ENCODE results near the gene LRMDA.

Gene LRMDA

DNA sequence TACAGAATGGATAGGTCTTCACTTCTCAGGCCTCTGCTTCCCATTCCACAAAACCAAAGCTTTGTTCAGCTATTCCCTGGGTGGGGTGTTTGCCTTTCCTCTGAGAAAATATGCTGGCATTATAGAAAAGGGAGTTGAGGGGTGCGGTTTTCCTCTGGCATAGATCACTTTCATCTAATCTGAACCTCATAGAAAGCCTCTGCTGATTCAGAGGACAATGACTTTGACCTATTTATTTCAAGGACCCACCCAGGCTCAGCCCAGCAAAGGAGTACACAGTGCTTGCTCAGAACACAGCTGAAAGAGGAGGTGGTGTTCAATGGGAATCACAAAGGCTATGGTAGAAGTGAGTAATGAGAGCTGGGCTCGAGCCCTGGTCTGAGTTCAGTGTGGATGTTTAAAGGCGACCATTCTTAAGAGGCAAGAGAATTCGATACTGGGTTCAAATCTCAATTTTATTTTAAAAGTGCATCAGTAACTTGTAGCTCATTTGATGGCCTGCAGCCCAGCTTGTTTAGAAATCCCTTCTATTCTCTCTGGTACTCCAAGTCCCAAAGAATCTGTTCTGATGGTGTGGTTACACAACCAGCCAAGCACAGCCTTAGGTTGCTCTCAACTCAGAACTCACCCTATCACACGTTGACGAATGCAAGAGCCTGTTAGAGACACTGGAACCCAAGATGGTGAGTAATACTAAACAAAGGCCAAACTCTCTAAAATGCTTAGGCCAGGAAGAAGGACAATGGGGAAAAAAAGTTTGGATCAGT, 1012.8 kb downstream of the LRMDA start:
- DNase-seq (ENCODE audit: low read depth): no peak

DNA sequence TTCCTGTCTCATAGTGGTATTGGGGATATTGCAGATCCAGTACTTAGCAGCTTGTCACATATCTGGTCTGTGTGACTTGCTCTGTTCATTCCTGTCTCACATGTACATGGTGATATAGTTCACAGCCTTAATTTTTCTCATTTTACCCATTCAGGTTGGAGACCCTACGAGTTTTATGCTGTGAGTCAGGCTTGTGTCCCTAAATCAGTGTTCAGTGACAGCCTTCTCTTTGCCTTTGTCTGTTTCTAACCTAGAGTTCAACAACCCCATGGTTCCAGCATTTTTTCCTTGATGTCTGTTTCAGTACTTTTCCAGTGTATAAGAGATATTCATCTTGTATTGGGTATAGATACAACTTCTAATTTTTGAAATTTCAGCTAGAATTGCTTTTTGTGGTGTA, 1016.2 kb downstream of the LRMDA start:
- DNase-seq (ENCODE audit: low read depth): no peak

DNA sequence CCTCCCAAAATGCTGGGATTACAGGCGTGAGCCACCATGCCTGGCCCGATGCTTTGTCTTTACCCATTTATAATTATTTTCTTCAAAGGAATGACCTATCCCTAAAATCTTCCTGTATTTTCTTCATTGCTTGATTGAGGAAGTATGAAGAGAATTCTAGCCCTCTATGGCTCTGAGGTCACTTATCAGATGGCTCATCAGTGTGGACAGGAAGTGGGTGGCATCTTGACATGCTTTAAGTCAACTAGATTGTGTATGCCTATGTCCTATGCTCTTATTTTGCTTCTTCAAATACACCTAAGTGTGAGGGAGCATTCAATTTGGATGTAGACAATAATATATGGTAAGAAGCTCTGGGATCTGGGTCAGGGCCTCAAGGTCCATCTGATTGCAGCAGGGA, 1020.5 kb downstream of the LRMDA start:
- DNase-seq (ENCODE audit: low read depth): no peak

DNA sequence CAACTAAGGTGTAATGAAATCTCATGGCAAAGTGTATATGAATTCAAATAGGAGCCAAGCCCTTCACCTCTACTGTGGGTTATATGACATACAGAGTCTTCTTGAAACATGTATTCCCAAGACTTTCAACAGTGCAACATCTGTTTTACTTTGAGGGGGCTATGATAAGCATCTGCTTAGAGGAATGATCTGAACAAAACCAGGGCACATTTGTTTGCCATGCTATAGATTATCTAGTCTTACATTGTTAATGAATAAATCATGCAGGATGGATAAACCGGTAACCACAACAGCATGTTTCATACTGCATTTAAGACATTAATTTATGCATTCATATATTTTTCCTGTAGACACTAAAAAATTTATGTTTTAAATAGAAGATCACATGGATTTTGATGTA, 1021.9 kb downstream of the LRMDA start:
- no peak for DNase-seq (ENCODE audit: low read depth)

DNA sequence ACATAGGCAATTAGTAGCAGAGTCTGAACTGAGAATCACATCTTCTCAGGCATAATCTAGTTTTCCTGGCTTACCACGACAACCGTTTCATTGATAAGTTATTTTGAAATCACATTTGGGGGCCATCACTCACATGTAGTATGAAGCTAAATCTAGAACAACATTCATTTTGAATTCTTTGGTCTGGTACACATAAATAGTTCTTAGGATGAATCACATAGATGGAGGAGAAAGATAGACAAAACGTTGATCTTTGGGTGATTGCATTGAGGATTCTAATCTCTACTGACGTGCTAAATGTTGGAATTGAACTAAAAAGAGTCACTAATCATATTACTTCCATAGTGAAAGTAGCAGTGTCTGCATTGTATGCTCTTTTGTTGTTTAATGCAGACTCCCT, 1022.6 kb downstream of the LRMDA start:
- DNase-seq (ENCODE audit: low read depth): no peak

DNA sequence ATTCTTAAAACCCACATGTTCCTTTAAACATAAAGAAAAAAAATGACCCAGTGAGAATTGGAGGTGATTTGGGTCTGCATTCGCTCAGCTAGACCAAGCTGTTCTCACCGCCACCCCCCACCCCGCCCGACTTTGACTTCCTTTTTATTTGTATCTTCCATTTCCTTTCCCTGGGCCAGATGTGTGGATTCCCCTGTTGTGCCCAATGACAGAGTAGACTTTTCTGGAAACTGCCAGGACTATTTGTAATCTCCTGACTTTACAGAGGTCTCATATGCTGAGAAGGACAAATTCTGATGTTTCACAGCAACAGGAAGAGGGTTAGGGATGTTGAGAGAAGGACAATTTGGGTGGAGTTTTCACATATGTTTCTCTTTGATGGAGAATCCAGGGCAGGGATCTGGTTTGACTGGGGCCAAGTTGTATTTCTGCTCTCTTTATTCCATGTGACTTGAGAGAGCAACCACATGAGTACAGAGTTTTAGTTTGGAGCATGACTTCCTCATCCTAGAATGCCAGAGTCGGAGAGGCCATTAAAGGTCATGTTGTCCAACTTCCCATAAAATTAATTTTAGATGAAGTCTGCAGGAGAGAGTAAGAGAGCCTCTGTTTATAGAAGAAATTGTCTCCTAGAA, 1023.2 kb downstream of the LRMDA start:
- no peak for DNase-seq (ENCODE audit: low read depth)

DNA sequence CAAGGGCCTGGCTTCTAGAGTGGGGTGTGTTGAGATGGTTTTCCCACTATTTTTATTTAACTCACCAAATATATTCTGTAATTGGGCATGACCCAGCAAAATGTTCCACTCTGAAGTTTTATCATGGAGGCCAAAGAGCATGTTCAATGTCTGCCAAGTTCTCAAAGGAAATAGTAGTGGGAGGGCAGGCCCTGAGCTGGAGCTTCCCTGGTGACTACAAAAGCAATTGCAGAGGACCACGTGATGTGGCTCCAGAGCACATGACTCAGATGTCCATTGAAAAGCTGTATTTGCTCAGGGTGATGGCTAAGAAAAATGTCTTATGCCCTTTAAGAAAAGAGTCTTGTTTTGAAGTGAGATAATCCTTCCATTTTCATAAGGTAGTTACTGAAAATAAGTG, 1024.8 kb downstream of the LRMDA start:
- no peak for DNase-seq (ENCODE audit: low read depth)

DNA sequence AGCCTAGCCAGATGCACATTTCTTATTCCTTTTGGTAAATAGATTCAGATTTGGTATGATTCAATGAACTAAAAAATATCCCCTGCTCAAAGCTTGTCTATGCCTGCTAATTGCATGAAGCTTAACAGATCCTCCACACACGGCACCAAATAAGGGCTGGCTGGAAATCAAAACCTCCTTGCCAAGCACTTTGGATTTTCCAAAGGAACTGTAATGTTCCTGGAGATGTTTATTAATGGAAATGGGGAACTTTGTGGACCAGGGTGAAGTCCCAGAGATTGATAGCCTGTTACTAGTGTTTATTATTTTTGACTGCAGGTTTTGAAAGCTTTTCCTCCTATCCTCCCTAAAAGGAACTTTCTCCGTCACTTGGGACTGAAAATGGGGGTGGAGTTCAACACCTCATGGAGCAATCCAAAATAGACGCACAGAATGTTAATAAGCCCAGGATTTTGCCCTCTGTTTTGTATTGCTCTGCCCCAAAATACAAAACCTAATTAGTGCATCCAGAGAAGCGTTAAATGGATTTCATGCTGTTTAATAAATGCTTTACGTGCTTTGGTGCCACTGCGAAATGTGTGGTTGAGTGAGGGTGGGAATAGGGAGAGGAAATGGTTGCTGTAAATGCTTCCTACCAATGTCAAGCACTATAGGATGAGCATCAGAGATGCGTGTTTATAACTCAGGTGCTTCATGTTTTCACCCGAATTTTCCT, 1027.7 kb downstream of the LRMDA start:
- no peak for DNase-seq (ENCODE audit: low read depth)

DNA sequence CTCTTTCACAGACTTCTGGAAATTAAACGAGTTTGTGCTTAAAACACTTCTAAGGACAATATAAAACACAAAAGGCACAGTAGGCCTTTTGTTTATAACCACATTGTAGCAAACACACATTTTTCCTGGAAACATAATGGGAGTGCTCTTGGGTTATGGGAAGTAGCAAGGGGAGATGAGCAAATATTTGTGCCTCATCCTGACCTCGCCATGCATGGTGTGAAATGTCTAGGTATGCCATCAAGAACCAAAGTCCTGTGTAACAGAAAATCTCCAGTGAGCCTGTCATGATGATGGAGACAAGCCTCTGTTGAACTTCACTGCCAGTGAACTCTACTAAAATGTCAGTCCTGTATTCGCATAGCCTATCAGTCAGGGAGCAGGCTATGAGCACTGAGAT, 1029.6 kb downstream of the LRMDA start:
- no peak for DNase-seq (ENCODE audit: low read depth)

DNA sequence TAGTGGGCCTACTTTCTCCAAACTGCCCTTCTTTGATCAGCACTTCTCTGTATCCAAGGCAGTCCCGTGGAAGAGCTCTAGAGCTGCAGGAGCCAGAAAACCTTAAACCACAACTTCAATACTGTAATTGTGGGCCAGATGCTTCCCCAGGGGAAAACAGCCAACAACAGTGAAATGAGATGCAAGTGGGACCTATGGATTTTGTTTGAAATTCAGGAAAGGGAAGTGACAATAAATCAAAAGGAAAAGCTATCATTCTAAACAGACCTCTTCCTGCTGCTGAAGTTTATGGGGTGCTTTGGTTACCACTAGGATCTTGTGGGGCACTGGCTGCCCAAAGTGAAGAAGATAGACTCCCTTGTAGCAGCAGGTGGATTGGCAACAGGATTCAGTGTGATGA, 1031.7 kb downstream of the LRMDA start:
- DNase-seq (ENCODE audit: low read depth): no peak

DNA sequence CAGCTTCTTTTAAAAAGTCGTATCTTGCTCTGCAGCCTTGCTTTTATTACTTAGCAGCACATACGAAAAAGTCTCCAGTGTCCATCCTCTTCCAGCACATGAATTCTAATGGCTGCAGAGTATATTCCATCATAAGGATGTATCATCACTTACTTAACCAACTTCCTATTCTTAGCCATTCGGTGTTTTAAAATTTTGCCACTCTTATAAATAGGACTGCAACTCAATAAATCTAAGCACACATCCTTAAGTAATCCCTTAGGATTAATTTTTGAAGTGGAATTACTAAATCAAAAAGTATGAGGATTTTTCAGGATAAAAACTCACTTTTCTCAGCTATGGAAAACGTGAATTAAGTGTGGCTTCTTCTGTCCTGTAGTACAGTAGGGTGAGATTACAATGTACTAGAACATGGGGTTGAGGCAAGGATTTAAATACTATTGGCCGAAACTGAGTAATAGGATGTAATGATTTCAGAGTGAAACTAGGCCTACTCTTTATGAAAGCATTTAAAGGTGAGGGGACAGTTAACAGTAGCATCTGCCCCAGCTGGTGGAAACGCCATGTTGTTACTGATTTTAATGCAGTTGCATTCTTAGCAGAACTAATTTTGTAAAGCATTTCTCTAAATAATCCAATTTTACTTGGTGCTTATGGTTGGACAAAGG, 1035.5 kb downstream of the LRMDA start:
- DNase-seq (ENCODE audit: low read depth): no peak

DNA sequence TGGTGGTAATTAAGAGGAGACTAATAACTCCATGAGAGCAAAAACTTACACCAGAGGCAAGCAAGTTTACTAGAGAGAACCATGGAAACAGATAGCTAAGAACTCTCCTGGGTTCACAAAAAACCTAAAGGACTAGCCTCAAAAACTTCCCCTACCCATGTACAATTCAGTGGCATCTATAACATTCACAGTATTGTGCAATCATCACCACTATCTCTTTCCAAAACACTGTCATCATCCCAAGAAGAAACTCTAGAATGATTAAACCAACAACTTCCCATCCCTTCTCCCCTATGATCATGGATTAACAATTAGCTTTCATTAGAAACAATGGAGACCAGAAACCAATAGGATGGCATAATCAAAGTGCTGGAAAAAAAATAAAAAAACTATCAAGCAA, 1038.3 kb downstream of the LRMDA start:
- no peak for DNase-seq (ENCODE audit: low read depth)

DNA sequence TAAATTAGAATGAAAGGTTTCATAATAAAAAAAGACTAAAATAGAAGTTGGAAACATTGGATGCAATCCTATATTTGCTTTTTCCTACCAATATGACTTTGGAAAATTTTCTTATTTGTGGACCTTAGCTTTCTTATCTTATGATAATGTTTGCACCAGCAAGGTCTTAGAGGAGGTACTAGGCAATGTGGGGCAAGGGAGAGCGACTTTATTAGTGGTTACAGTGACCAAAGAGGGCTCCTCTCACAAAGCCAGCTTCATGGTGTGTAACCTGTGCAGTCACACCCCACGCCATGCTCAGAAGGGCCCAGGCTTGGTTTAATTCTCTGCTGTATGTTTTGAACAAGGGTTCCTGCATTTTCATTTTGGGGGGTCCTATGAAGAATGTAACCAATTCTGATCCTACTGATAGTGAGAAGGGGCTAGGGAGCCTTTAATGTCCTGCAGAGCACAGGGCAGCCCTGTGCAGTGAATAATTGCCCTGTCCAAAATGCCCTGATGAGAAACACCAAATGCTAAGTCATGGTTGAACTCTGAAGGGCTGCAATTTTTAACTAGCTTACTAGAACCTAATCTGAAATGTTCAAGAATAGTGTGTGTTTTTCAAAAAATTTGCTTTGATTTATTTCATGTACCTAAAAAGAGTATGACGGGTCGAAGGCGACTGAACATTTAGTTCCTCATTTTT, 1047.8 kb downstream of the LRMDA start:
- DNase-seq (ENCODE audit: low read depth): no peak

DNA sequence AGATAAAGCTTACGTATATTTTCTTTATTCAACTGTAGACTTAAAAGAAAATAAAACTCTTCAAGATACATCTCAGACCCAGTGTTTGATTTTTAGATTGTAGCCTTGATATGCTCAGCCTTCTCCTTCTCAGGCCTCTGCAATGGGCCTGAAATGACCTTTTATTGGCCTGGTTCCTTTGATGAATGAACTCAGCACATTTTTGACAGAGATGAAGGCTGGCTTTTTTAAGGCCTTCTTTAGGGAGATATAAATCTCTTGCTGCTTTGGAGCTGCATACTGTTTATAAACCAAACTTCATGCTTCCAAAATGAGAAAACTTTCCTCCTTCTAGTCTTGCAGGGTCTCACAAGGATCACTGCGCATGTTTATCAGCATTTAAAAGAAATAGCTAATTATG, 1049.8 kb downstream of the LRMDA start:
- no peak for DNase-seq (ENCODE audit: low read depth)

DNA sequence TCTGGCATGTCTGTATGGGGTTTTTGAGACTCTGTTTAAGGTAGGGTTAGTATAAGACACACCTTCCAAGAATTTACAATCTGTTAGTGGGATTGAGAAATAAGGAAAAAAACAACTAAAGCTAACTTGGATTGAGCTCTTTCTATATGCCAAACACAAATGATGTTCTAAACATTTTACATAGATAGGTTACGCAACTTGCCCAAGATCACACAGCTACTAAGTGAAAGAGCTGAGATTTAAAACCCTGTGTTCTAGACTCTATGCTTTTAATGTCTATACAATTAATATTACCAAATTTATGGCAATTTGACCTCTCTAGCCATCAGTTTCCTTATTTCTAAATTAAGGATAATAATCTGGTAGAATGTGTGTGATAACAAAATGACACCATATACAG, 1056.2 kb downstream of the LRMDA start:
- no peak for DNase-seq (ENCODE audit: low read depth)

DNA sequence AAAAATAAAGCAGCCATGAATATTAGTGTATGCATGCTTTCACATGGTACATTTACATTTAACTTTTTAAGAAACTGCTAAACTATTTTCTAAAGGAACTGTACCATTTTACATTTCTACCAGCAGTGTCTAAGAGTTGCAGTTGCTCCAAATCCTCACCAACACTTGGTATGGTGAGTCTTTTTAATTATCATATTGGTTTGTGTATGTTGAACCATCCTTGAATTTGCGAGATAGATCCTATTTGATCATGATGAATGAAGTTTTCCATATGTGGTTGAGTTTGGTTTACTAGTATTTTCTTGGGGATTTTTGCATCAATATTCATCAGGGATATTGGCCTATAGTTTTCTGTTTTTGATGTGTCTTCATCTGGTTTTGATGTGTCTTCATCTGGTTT, 1057.2 kb downstream of the LRMDA start:
- DNase-seq (ENCODE audit: low read depth): no peak

DNA sequence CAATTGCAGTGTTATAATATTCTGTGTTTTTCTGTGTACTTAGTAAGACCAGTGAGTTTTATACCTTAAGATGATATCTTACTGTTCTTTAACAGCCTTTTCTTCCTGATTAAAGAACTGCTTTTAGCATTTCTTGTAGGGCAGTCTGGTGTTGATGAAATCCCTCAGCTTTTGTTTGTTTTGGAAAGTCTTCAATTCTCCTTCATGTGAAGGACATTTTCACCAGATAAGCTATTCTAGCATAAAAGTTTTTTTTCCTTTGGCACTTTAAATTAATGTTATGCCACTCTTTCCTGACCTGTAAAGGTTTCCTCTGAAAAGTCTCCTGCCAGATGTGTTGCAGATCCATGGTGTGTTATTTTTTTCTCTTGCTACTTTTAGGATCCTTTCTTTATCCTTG, 1059.8 kb downstream of the LRMDA start:
- no peak for DNase-seq (ENCODE audit: low read depth)

DNA sequence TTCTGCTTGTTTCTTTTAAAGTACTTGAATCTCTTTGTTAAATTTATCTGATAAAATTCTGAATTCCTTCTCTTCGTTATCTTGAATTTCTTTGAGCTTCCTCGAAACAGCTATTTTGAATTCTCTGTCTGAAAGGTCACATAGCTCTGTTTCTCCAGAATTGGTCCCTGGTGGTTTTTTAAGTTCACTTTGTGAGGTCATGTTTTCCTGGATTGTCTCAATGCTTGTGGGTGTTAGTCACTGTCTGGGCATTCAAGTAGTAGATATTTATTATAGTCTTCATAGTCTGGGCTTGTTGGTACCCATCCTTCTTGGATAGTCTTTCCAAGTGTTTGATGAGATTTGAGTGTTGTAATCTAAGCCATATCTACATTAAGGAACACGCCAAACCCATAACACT, 1060.6 kb downstream of the LRMDA start:
- no peak for DNase-seq (ENCODE audit: low read depth)

DNA sequence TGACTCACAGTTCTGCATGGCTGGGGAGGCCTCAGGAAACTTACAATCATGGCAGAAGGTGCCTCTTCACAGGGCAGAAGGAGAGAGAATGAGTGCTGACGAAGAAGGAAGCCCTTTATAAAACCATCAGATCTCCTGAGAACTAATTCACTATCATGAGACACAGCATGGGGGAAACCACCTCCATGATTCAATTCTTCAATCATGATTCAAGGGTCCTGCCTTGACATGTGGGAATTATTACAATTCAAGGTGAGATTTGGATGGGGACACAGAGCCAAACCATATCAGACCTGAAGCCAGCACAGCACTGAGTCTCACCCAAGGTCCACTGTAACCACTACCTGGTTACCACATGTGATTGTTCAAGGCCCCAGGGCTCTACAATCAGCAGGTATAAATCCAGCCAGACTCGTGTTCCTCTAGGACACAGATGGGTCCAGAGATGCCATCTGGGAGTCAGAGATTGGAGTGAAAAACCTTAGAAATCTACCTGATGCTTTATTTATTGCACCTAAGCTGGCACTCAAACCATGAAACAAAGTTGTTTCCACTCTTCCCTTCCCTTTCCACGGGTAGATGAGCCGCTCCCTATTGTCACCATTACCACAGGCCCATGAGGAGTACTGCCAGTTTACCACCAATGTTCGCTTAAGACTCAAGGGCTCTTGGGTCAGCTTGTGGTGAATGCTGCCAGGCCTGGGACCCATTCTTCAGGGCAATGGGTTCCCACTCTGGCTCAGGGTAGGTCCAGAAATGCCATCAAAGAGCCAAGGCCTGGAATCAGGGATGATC, 1061.5 kb downstream of the LRMDA start:
- no peak for DNase-seq (ENCODE audit: low read depth)

DNA sequence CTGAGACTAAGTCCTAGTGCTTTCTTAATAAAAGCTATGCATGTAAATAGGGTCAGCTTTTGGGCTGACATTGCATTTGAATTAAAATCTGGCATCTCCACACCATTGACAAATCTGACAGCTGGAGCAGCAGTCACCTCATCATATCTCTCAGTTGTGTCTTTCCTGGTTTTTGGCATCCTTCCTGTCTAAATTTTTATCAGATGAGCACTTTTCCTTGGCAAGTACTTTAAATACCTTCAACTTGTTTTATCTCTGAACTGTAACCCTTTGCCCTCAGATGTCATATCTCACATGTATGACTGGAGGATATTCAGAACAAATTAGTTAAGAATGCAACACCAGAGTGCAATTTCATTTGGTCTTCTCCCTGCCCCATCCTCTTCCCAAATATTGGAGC, 1066.2 kb downstream of the LRMDA start:
- DNase-seq (ENCODE audit: low read depth): no peak

DNA sequence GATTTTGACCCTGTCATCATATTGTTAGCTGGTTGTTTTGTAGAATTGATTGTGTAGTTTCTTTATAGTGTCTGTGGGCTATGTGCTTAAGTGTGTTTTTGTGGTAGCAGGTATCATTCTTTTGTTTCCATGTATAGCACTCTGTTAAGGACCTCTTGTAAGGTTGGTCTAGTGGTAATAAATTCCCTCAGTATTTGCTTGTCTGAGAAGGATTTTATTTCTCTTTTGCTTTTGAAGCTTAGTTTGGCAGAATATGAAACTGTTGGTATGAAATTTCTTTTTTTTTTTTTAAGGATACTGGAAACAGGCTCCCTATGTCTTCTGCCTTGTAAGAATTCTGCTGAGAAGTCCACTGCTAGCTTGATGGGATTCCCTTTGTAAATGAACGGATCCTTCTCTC, 1073.4 kb downstream of the LRMDA start:
- no peak for DNase-seq (ENCODE audit: low read depth)

All from stimulated activated CD8-positive, alpha-beta memory T cell treated with anti-CD3 and anti-CD28 coated beads, Interleukin-15, amount 100 ng/mL, for 1 hour (primary cell).